Urothelium cell line (cell line): ENCODE measurements around the gene TMEM131L.
"Not testable (repeated sequence)": the region's sequence is repeated elsewhere in the genome, so short reads cannot be mapped to it uniquely, and the experiment has no call there.

ENCODE experiments used
- DNase-seq: peaks from one replicate; pipeline ENCODE4 v3.0.0; 2011; ENCODE audit warnings: low spot score, mixed read lengths
- FAIRE-seq: peaks from 2 replicates; lab custom pipeline; 2011; peaks lifted over from hg19 to GRCh38; lab: Jason Lieb, UNC

The TMEM131L gene

GRCh38 chr4:153447175-153447905, 18.8 kb upstream of the TMEM131L start:
- FAIRE-seq, result no peak
- DNase-seq, result no peak

- DNase-seq (no peak), FAIRE-seq (no peak)
Observed at GRCh38 chr4:153448003-153448731, 18.0 kb upstream of the TMEM131L start.

- DNase-seq (no peak), FAIRE-seq (no peak)
Observed at GRCh38 chr4:153449338-153449737, 16.8 kb upstream of the TMEM131L start.

- no peak for FAIRE-seq
- no peak for DNase-seq
Observed at GRCh38 chr4:153450544-153450917, 15.6 kb upstream of the TMEM131L start.

- not testable (repeated sequence) for DNase-seq, FAIRE-seq
Observed at GRCh38 chr4:153451145-153451544, 15.0 kb upstream of the TMEM131L start.

GRCh38 chr4:153451911-153452657, 14.1 kb upstream of the TMEM131L start:
- DNase-seq (no peak), FAIRE-seq (no peak)

- no peak for FAIRE-seq
Observed at GRCh38 chr4:153452658-153453378, 13.3 kb upstream of the TMEM131L start.

GRCh38 chr4:153453402-153453801, 12.8 kb upstream of the TMEM131L start:
- no peak for FAIRE-seq
- no peak for DNase-seq

More at GRCh38 chr4:153452658-153453378, 13.3 kb upstream of the TMEM131L start:
- no peak for DNase-seq

GRCh38 chr4:153458969-153459368, 7.2 kb upstream of the TMEM131L start:
- no peak for DNase-seq

GRCh38 chr4:153461549-153461948, 4.6 kb upstream of the TMEM131L start:
- not testable (repeated sequence) for FAIRE-seq, DNase-seq

More at GRCh38 chr4:153458969-153459368, 7.2 kb upstream of the TMEM131L start:
- FAIRE-seq, result no peak

GRCh38 chr4:153464068-153464467, 2.1 kb upstream of the TMEM131L start:
- DNase-seq (no peak), FAIRE-seq (no peak)

GRCh38 chr4:153465140-153465539, 1.0 kb upstream of the TMEM131L start:
- no peak for FAIRE-seq

GRCh38 chr4:153465615-153466080, 512 bp upstream of the TMEM131L start:
- DNase-seq, result peak; percentile 62
- no peak for FAIRE-seq

More at GRCh38 chr4:153465140-153465539, 1.0 kb upstream of the TMEM131L start:
- DNase-seq, result no peak

- FAIRE-seq, result no peak
- DNase-seq, result peak; percentile 50
Observed at GRCh38 chr4:153466949-153467896, 1.1 kb downstream of the TMEM131L start.

- DNase-seq (no peak), FAIRE-seq (no peak)
Observed at GRCh38 chr4:153467897-153468262, 1.7 kb downstream of the TMEM131L start.

GRCh38 chr4:153468587-153468986, 2.4 kb downstream of the TMEM131L start:
- no peak for FAIRE-seq

GRCh38 chr4:153469031-153469430, 2.9 kb downstream of the TMEM131L start:
- no peak for FAIRE-seq

More at GRCh38 chr4:153468587-153468986, 2.4 kb downstream of the TMEM131L start:
- DNase-seq, result no peak

GRCh38 chr4:153471071-153471697, 5.0 kb downstream of the TMEM131L start:
- not testable (repeated sequence) for FAIRE-seq, DNase-seq

More at GRCh38 chr4:153469031-153469430, 2.9 kb downstream of the TMEM131L start:
- DNase-seq, result no peak

GRCh38 chr4:153471698-153472093, 5.5 kb downstream of the TMEM131L start:
- no peak for DNase-seq
- no peak for FAIRE-seq
